Adrenal gland (tissue), 12 donors: ENCODE data around the gene ARL4A. TPM values are rescaled to one million over a fixed set of nuclear protein-coding genes. Genes with fewer than 3 reads are reported as not detected.

Experiments used
- DNase-seq, 7 donors: peaks; one replicate each; pipeline ENCODE4 v3.0.0-alpha.2; 2019 to 2020
- H3K27ac ChIP-seq, 5 donors: fragments of 200-600 bp; sonication (generic) in 4 of 5; 1 replicate in 3 of 5; 2 replicates in 2 of 5; pipeline versions ENCODE4 v1.5.1 to v1.8.0; 2016 to 2020; ENCODE audit warnings: mild to moderate bottlenecking in 1 of 5
- H3K27me3 ChIP-seq: fragments of 200-600 bp; 2 replicates; pipeline ENCODE4 v1.8.0; 2021
- H3K36me3 ChIP-seq, 2 donors: fragments of 200-600 bp; replicated peaks in 1 of 2; 1 replicate in 1 of 2; 2 replicates in 1 of 2; pipeline versions ENCODE4 v1.5.1 to v1.8.0; 2018 to 2022
- H3K4me1 ChIP-seq, 2 donors: fragments of 200-600 bp; replicated peaks in 1 of 2; 1 replicate in 1 of 2; 2 replicates in 1 of 2; pipeline versions ENCODE4 v1.5.1 to v1.8.0; 2018 to 2021
- H3K4me3 ChIP-seq, 4 donors: fragments of 200-600 bp; sonication (generic) in 3 of 4; one replicate each; pipeline ENCODE4 v1.5.1; 2016 to 2018
- H3K9me3 ChIP-seq, 3 donors: fragments of 200-600 bp; sonication (generic) in 1 of 3; replicated peaks in 1 of 3; 1 replicate in 2 of 3; 2 replicates in 1 of 3; pipeline versions ENCODE4 v1.5.1 to v1.8.0; 2016 to 2021
- CTCF ChIP-seq, 6 experiments: fragments of 450-650 bp in 4 of 6; fragments of 200-600 bp in 2 of 6; sonication (generic) in 1 of 6; IDR thresholded peaks; 1 replicate in 5 of 6; 2 replicates in 1 of 6; pipeline versions ENCODE4 v1.5.1 to v1.8.0; 2016 to 2021; ENCODE audit warnings: antibody characterized with exemption in 6 of 6, mild to moderate bottlenecking in 2 of 6, moderate library complexity in 1 of 6
- POLR2A ChIP-seq, 2 donors: fragments of 450-650 bp; IDR thresholded peaks; one replicate each; pipeline ENCODE4 v1.6.1; 2017; ENCODE audit warnings: antibody characterized with exemption in 2 of 2, mild to moderate bottlenecking in 2 of 2, moderate library complexity in 1 of 2
- WGBS, 4 donors: extraction: QIAGEN DNeasy Blood & Tissue Kit in 2 of 4; methylation state at CpG; one replicate each; pipeline versions ENCODE4 v1.1.5 to v1.1.7; 2013 to 2017; 5-methylcytosine and 5-hydroxymethylcytosine counted together
- intact Hi-C, 2 donors: fragments of 100-400 bp; cut with DNase I; formaldehyde crosslinking; loops; one replicate each; pipeline versions ENCODE4 v1.14.1 to v1.15.0; 2022 to 2023
- polyA plus RNA-seq, 3 donors: library from polyadenylated mRNA; stranded (reverse); fragments of 200-250 nt in 2 of 3; fragments of 350-450 nt in 1 of 3; fragmentation: Illumina TruSeq in 1 of 3; extraction: RNeasy Lipid Tissue Mini Kit (QIAGEN cat#74804) in 1 of 3; gene quantifications; one replicate each; pipeline ENCODE4 v1.2.3, GENCODE V29; 2013 to 2014
- total RNA-seq, 9 donors: library from RNA; depleted of rRNA in 4 of 9; stranded (reverse); fragments of >200 nt in 4 of 9; fragments of 120-200 nt in 1 of 9; fragmentation: NEBNext Ultra II Directional in 1 of 9; extraction: Animal tissue kit (Norgen Biotek cat#: 25700) in 1 of 9; gene quantifications; one replicate each; pipeline versions ENCODE4 v1.1.0 to v1.2.4, GENCODE V29; 2013 to 2023
- donor health status: healthy with polysubstance abuse.
- donor health status: Bipolar disorder and iron deficiency.
- donor health status: DM: yes; HTN: yes; CAD: no.
- donor health status: DM: no; HTN: no; CAD: no.
- donor health status: DM: no; HTN: no; CAD: no.
- donor health status: DM: yes; HTN: yes; CAD: no.

The ARL4A gene
- total and polyA plus RNA-seq, 12 donors: 7.7 to 27.8 (median 10.1) TPM

- Histone ChIP-seq H3K27me3 (no peaks in the 10 kb centered on the region), H3K4me1 (peaks cover 0 to 6% of the 10 kb centered on the region in 2 donors), H3K27ac (no peak overlapping the region), H3K36me3 (no peaks in the 10 kb centered on the region), H3K4me3 (no peak overlapping the region), H3K9me3 (no peaks in the 10 kb centered on the region)
- no peak for TF ChIP-seq POLR2A (IDR thresholded peaks at IDR 0.05)
- no peak for TF ChIP-seq CTCF (IDR thresholded peaks at IDR 0.05)
- 78 to 95% (median 86%) methylated on average over 2 of the region's 2 CpGs for WGBS, 4 donors
- DNase-seq: no peak
- intact Hi-C loops: no loop called here
Measured at GRCh38 chr7:12726908-12727307, 39.5 kb downstream of the ARL4A start.

- no peaks in the 10 kb centered on the region for H3K27me3 ChIP-seq
- no peak overlapping the region for H3K27ac ChIP-seq
Measured at GRCh38 chr7:12727455-12728191, 40.2 kb downstream of the ARL4A start.

GRCh38 chr7:12728192-12728538 lies 40.7 kb downstream of the ARL4A start:
- 69 to 82% (median 78%) methylated on average over 2 of the region's 2 CpGs for WGBS, 4 donors
- Histone ChIP-seq H3K27me3 (no peaks in the 10 kb centered on the region), H3K4me1 (peaks cover 0 to 6% of the 10 kb centered on the region in 2 donors), H3K27ac (no peak overlapping the region), H3K4me3 (no peak overlapping the region), H3K36me3 (no peaks in the 10 kb centered on the region), H3K9me3 (no peaks in the 10 kb centered on the region)
- TF ChIP-seq POLR2A (IDR thresholded peaks at IDR 0.05): no peak
- no peak for TF ChIP-seq CTCF (IDR thresholded peaks at IDR 0.05)
- DNase-seq: no peak
- intact Hi-C loops: no loop called here

More at GRCh38 chr7:12727455-12728191, 40.2 kb downstream of the ARL4A start:
- Histone ChIP-seq H3K4me3 (no peak overlapping the region), H3K4me1 (peaks cover 0 to 6% of the 10 kb centered on the region in 2 donors), H3K36me3 (no peaks in the 10 kb centered on the region), H3K9me3 (no peaks in the 10 kb centered on the region)
- DNase-seq: no peak
- no peak for TF ChIP-seq POLR2A (IDR thresholded peaks at IDR 0.05)
- no peak for TF ChIP-seq CTCF (IDR thresholded peaks at IDR 0.05)
- intact Hi-C loops: no loop called here
- 62 to 79% (median 67%) methylated on average over 8 of the region's 8 CpGs for whole genome bisulfite sequencing, 4 donors

- H3K4me1 ChIP-seq: peaks cover 0 to 6% of the 10 kb centered on the region in 2 donors
- peak; percentile 45 to 80 (median 56) for DNase-seq
- H3K9me3 ChIP-seq: no peaks in the 10 kb centered on the region
- H3K4me3 ChIP-seq: no peak overlapping the region
- TF ChIP-seq CTCF (IDR thresholded peaks at IDR 0.05) (no peak), POLR2A (IDR thresholded peaks at IDR 0.05) (no peak)
- no peaks in the 10 kb centered on the region for H3K27me3 ChIP-seq
- H3K27ac ChIP-seq: peak overlapping the region in 1 of 5 donors; percentile 10
- H3K36me3 ChIP-seq: no peaks in the 10 kb centered on the region
- WGBS, 4 donors: 42 to 55% (median 51%) methylated on average over 7 of the region's 7 CpGs
- intact Hi-C loops: no loop called here
Measured at GRCh38 chr7:12729112-12729511, 41.7 kb downstream of the ARL4A start.
